Mesothelial cell of epicardium (in vitro differentiated cells): Measurements from ENCODE around the gene NGLY1. TPM values are rescaled to one million over a fixed set of nuclear protein-coding genes. Genes with fewer than 3 reads are reported as not detected.
A peak's percentile ranks its signal among the peaks of the same experiment; 100 is the strongest.

ENCODE experiments used
- DNase-seq, 2 experiments: peaks; one replicate each; pipeline ENCODE4 v3.0.0; 2021; ENCODE audit warnings: low spot score in 2 of 2; ENCODE audit not compliant: unreplicated experiment in 2 of 2
- H3K27ac Mint-ChIP-seq: 2 replicates; pipeline ENCODE4 v1.8.0; 2021; ENCODE audit warnings: mixed read lengths
- H3K27me3 Mint-ChIP-seq: 2 replicates; pipeline ENCODE4 v1.8.0; 2021; ENCODE audit warnings: low read depth, mixed read lengths
- H3K36me3 Mint-ChIP-seq: 2 replicates; pipeline ENCODE4 v1.8.0; 2021; ENCODE audit warnings: mixed read lengths
- H3K4me1 Mint-ChIP-seq: 2 replicates; pipeline ENCODE4 v1.8.0; 2021; ENCODE audit warnings: mixed read lengths
- H3K4me3 Mint-ChIP-seq: 2 replicates; pipeline ENCODE4 v1.8.0; 2021; ENCODE audit warnings: mild to moderate bottlenecking, moderate library complexity, mixed read lengths
- H3K9me3 Mint-ChIP-seq: 2 replicates; pipeline ENCODE4 v1.8.0; 2021; ENCODE audit warnings: mixed read lengths
- total RNA-seq: library from RNA; stranded (reverse); gene quantifications from 3 replicates; pipeline ENCODE4 v1.2.1, GENCODE V29; 2021
- TF ChIP-seq, protein P1 (sequence below): fragments of 200-600 bp; sonication (generic); IDR thresholded peaks from one replicate; pipeline ENCODE4 v1.5.0; 2021; ENCODE audit warnings: antibody characterized with exemption; ENCODE audit not compliant: unreplicated experiment

The NGLY1 gene
- total RNA-seq, 1 donor from 2014 or later, result 32.7 TPM

DNA sequence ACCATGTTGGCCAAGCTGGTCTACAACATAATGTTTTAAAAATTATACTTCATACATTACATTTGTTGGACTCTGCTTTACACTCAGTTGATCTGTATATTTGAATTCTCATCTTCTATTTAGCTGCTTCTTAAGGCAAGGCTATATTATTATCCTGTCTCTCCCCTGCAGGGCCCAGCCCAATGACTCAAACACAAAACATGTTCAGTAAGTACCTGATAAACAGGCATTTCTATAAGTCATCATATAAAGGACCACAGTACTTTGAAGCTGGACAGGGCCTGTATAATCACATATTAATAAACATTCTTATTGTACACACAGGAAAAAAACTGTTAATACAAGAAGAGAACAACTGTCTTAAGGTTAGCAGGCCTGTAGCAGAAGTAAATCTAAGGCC is 36.2 kb downstream of the NGLY1 start:
- no peak overlapping the region for H3K4me3 Mint-ChIP-seq
- H3K4me1 Mint-ChIP-seq, result no peaks in the 10 kb centered on the region
- H3K36me3 Mint-ChIP-seq, result peaks cover 62% of the 10 kb centered on the region
- H3K9me3 Mint-ChIP-seq, result no peaks in the 10 kb centered on the region
- no peak for DNase-seq
- no peaks in the 10 kb centered on the region for H3K27me3 Mint-ChIP-seq
- TF ChIP-seq, protein P1, sequence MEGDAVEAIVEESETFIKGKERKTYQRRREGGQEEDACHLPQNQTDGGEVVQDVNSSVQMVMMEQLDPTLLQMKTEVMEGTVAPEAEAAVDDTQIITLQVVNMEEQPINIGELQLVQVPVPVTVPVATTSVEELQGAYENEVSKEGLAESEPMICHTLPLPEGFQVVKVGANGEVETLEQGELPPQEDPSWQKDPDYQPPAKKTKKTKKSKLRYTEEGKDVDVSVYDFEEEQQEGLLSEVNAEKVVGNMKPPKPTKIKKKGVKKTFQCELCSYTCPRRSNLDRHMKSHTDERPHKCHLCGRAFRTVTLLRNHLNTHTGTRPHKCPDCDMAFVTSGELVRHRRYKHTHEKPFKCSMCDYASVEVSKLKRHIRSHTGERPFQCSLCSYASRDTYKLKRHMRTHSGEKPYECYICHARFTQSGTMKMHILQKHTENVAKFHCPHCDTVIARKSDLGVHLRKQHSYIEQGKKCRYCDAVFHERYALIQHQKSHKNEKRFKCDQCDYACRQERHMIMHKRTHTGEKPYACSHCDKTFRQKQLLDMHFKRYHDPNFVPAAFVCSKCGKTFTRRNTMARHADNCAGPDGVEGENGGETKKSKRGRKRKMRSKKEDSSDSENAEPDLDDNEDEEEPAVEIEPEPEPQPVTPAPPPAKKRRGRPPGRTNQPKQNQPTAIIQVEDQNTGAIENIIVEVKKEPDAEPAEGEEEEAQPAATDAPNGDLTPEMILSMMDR, result no peak
- no peak overlapping the region for H3K27ac Mint-ChIP-seq

DNA sequence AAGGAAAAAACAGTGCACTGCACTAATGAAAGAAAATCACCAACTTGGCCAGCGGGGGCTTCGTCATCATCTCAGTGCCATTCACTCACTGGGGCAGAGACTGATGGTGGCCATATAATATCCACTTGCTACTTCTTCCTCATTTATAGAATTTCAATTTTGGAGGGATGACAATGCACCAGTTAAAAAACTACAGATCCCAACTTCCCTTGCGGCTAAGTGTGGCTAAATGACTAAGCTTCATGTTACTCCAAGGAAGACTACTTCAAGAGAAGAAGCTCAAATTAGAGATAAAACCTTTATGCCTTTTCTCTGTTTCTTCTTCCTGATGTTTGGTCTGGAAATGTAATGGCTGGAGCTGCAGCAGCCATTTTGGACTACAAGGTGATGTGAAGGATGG is 38.8 kb downstream of the NGLY1 start:
- no peak overlapping the region for H3K27ac Mint-ChIP-seq
- H3K27me3 Mint-ChIP-seq, result no peaks in the 10 kb centered on the region
- no peaks in the 10 kb centered on the region for H3K4me1 Mint-ChIP-seq
- H3K36me3 Mint-ChIP-seq, result peaks cover 57% of the 10 kb centered on the region
- no peaks in the 10 kb centered on the region for H3K9me3 Mint-ChIP-seq
- TF ChIP-seq, protein P1, result no peak
- no peak overlapping the region for H3K4me3 Mint-ChIP-seq
- DNase-seq, result no peak

DNA sequence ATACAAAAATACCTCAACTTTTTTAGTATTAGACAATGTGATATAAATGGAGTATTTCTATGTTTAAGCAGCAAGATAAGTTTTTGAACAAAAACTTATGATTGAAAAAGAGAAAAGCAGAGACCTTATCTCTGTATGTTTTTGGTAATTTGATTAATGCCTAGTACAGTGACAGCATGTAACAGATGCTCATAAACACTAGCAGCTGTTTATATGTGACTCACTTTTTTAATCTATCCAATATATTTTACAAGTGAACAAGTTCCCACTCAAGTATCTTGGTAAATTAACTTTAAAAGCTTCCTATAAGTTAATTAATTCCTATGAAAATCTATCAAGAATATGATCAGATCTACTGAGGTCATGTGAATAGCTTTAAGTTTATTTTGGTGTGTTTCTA is 55.1 kb downstream of the NGLY1 start:
- no peak for DNase-seq
- H3K4me3 Mint-ChIP-seq, result no peak overlapping the region
- H3K36me3 Mint-ChIP-seq, result peaks cover 32% of the 10 kb centered on the region
- TF ChIP-seq, protein P1, result no peak
- no peak overlapping the region for H3K27ac Mint-ChIP-seq
- peaks cover 18% of the 10 kb centered on the region for H3K4me1 Mint-ChIP-seq
- H3K9me3 Mint-ChIP-seq, result peaks cover 3% of the 10 kb centered on the region
- no peaks in the 10 kb centered on the region for H3K27me3 Mint-ChIP-seq

DNA sequence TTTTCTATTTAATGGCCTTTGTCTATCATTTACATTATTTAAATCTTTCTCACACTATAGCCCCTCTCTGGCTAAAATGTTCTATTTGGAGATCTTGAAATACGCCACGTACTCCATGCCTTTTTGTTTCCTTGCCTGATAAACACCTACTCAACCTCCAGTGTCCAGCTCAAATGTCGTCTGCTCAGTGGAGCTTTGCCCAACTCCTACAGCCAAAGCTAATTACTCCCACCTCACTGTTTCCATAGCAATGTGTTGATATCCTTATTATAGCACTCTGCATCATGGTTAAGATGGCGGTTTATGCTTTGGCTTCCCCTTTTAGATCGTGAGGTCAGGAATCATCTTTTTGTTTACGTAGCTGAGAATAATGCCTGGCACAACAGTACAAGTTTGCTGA is 55.9 kb downstream of the NGLY1 start:
- no peak overlapping the region for H3K27ac Mint-ChIP-seq
- DNase-seq, result no peak
- peaks cover 28% of the 10 kb centered on the region for H3K36me3 Mint-ChIP-seq
- H3K4me3 Mint-ChIP-seq, result no peak overlapping the region
- peaks cover 18% of the 10 kb centered on the region for H3K4me1 Mint-ChIP-seq
- no peaks in the 10 kb centered on the region for H3K27me3 Mint-ChIP-seq
- TF ChIP-seq, protein P1, result no peak
- H3K9me3 Mint-ChIP-seq, result peaks cover 3% of the 10 kb centered on the region

DNA sequence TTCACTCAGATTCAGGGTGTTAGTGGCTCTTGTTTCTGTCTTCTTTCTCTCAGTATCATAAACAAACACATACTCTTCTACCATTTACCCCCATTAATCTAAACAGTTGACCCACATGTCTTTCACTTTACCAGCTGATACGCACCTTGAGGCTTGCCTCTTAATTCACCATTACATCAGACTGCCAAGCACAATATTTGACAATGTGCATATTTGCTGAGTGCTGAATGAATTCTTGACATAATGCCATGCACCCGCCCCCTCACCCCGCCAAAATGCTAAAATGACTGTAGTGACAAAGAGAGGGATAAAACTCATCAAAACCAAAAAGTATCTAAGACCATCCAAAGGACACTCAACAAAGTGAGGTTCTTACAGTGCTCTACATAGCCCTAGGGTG is 57.4 kb downstream of the NGLY1 start:
- TF ChIP-seq, protein P1, result no peak
- H3K4me3 Mint-ChIP-seq, result no peak overlapping the region
- H3K27ac Mint-ChIP-seq, result peak overlapping the region; percentile 22
- no peak for DNase-seq
- H3K4me1 Mint-ChIP-seq, result peaks cover 18% of the 10 kb centered on the region
- no peaks in the 10 kb centered on the region for H3K27me3 Mint-ChIP-seq
- peaks cover 3% of the 10 kb centered on the region for H3K9me3 Mint-ChIP-seq
- peaks cover 25% of the 10 kb centered on the region for H3K36me3 Mint-ChIP-seq
